Caco-2 (cell line): ENCODE measurements around the gene COL6A2. TPM values are rescaled to one million over a fixed set of nuclear protein-coding genes. Genes with fewer than 3 reads are reported as not detected.

Experiments
- BruUV-seq: library from RNA; stranded (reverse); fragments of 400-500 nt; replicated peaks from 2 replicates; lab custom pipeline; 2021; lab: Mats Ljungman, UMichigan
- CTCF ChIA-PET: fragments of 300-600 bp; sonication (Branson Sonifier 250); formaldehyde crosslinking; loops from one replicate; lab custom pipeline; 2022; ENCODE audit warnings: antibody characterized with exemption; lab: Charles Lee
- POLR2A ChIA-PET: fragments of 300-600 bp; sonication (Branson Sonifier 250); formaldehyde crosslinking; loops from one replicate; lab custom pipeline; 2022; ENCODE audit warnings: antibody characterized with exemption; lab: Charles Lee
- DNase-seq, 2 experiments: peaks; one replicate each; pipeline versions ENCODE4 v3.0.0 to v3.0.0-alpha.2; 2020 to 2022
- H3K27me3 ChIP-seq: replicated peaks from 2 replicates; pipeline ENCODE4 v1.6.0; 2011; ENCODE audit warnings: low read length; ENCODE audit not compliant: control insufficient read depth, insufficient read depth
- H3K36me3 ChIP-seq: 2 replicates; pipeline ENCODE4 v1.5.1; 2011; ENCODE audit warnings: low read length; ENCODE audit not compliant: control insufficient read depth, insufficient read depth
- H3K4me1 ChIP-seq: fragments of 250-450 bp; sonication (Bioruptor Pico); 2 replicates; pipeline ENCODE4 v1.5.1; 2020; ENCODE audit warnings: mild to moderate bottlenecking
- H3K4me3 ChIP-seq: 2 replicates; pipeline ENCODE4 v1.5.1; 2011; ENCODE audit warnings: low read depth, mild to moderate bottlenecking, control low read depth, low read length
- H3K9me3 ChIP-seq: fragments of 250-450 bp; sonication (Bioruptor Pico); 2 replicates; pipeline ENCODE4 v1.5.1; 2020; ENCODE audit warnings: mild to moderate bottlenecking, moderate library complexity
- H3K27ac Mint-ChIP-seq: one replicate; pipeline ENCODE4 v1.8.0; 2022; ENCODE audit warnings: mixed read lengths; ENCODE audit not compliant: unreplicated experiment
- H3K27me3 Mint-ChIP-seq: one replicate; pipeline ENCODE4 v1.8.0; 2022; ENCODE audit warnings: mixed read lengths; ENCODE audit not compliant: insufficient read depth, unreplicated experiment
- H3K36me3 Mint-ChIP-seq: one replicate; pipeline ENCODE4 v1.8.0; 2022; ENCODE audit warnings: mild to moderate bottlenecking, mixed read lengths; ENCODE audit not compliant: insufficient read depth, unreplicated experiment
- H3K4me1 Mint-ChIP-seq: one replicate; pipeline ENCODE4 v1.8.0; 2022; ENCODE audit warnings: low read depth, mixed read lengths; ENCODE audit not compliant: unreplicated experiment
- H3K4me3 Mint-ChIP-seq: one replicate; pipeline ENCODE4 v1.8.0; 2022; ENCODE audit warnings: mild to moderate bottlenecking, moderate library complexity, mixed read lengths; ENCODE audit not compliant: unreplicated experiment
- H3K9me3 Mint-ChIP-seq: one replicate; pipeline ENCODE4 v1.8.0; 2022; ENCODE audit warnings: mixed read lengths; ENCODE audit not compliant: unreplicated experiment
- CTCF ChIP-seq, 2 experiments: fragments of 200-600 bp in 1 of 2; IDR thresholded peaks; 1 replicate in 1 of 2; 2 replicates in 1 of 2; pipeline versions ENCODE4 v1.5.1 to v1.8.0; 2011 to 2022; ENCODE audit warnings: antibody characterized with exemption in 1 of 2, control low read depth in 1 of 2, inconsistent platforms in 1 of 2, low read depth in 1 of 2, low read length in 1 of 2, mild to moderate bottlenecking in 1 of 2, moderate library complexity in 1 of 2; ENCODE audit not compliant: insufficient read depth in 1 of 2, severe bottlenecking in 1 of 2, unreplicated experiment in 1 of 2
- intact Hi-C: fragments of 100-400 bp; cut with micrococcal nuclease; formaldehyde crosslinking; loops from one replicate; pipeline ENCODE4 v1.10.0; 2022; ENCODE audit not compliant: unreplicated experiment
- total RNA-seq: library from RNA; stranded (reverse); gene quantifications from 2 replicates; pipeline ENCODE4 v1.2.3, GENCODE V29; 2022

Gene COL6A2
- total RNA-seq, 1 experiment from 2014 or later: 8.8 TPM

- Mint-ChIP-seq H3K27ac (no peak overlapping the region), H3K4me1 (no peaks in the 10 kb centered on the region), H3K4me3 (no peak overlapping the region), H3K9me3 (no peaks in the 10 kb centered on the region), H3K36me3 (no peaks in the 10 kb centered on the region), H3K27me3 (no peaks in the 10 kb centered on the region)
- Histone ChIP-seq H3K9me3 (no peaks in the 10 kb centered on the region), H3K4me3 (no peak overlapping the region), H3K36me3 (no peaks in the 10 kb centered on the region), H3K27me3 (no peaks in the 10 kb centered on the region), H3K4me1 (no peaks in the 10 kb centered on the region)
- intact Hi-C loops: no loop called here
- POLR2A ChIA-PET: no interaction called here
- TF ChIP-seq CTCF (IDR thresholded peaks at IDR 0.05; ENCODE audit: insufficient read depth in 1 of 2, low read depth in 1 of 2, low read length in 1 of 2, severe bottlenecking in 1 of 2, unreplicated experiment in 1 of 2): no peak
- BruUV-seq: no TSS peak
- CTCF ChIA-PET: no interaction called here
- DNase-seq: peak in 1 of 2 experiments; percentile 23
These were observed 20.6 kb downstream of the COL6A2 start for GRCh38 chr21:46118316-46119143.

GRCh38 chr21:46119144-46119636 lies 21.3 kb downstream of the COL6A2 start:
- no peaks in the 10 kb centered on the region for H3K9me3 ChIP-seq
- CTCF ChIA-PET: no interaction called here
- H3K9me3 Mint-ChIP-seq: no peaks in the 10 kb centered on the region
- H3K36me3 Mint-ChIP-seq: no peaks in the 10 kb centered on the region
- POLR2A ChIA-PET: no interaction called here
- no peaks in the 10 kb centered on the region for H3K4me1 ChIP-seq
- no TSS peak for BruUV-seq
- no peak overlapping the region for H3K4me3 ChIP-seq
- no peaks in the 10 kb centered on the region for H3K27me3 ChIP-seq
- H3K4me3 Mint-ChIP-seq: no peak overlapping the region
- intact Hi-C loops: no loop called here
- no peaks in the 10 kb centered on the region for H3K27me3 Mint-ChIP-seq
- no peaks in the 10 kb centered on the region for H3K4me1 Mint-ChIP-seq
- no peaks in the 10 kb centered on the region for H3K36me3 ChIP-seq
- H3K27ac Mint-ChIP-seq: no peak overlapping the region
- no peak for TF ChIP-seq CTCF (IDR thresholded peaks at IDR 0.05; ENCODE audit: insufficient read depth in 1 of 2, low read depth in 1 of 2, low read length in 1 of 2, severe bottlenecking in 1 of 2, unreplicated experiment in 1 of 2)
- peak in 1 of 2 experiments; percentile 23 for DNase-seq

GRCh38 chr21:46119637-46120271 lies 21.8 kb downstream of the COL6A2 start:
- H3K4me1 ChIP-seq: no peaks in the 10 kb centered on the region
- no peak for TF ChIP-seq CTCF (IDR thresholded peaks at IDR 0.05; ENCODE audit: insufficient read depth in 1 of 2, low read depth in 1 of 2, low read length in 1 of 2, severe bottlenecking in 1 of 2, unreplicated experiment in 1 of 2)
- H3K4me1 Mint-ChIP-seq: no peaks in the 10 kb centered on the region
- H3K4me3 ChIP-seq: no peak overlapping the region
- peak in 1 of 2 experiments; percentile 19 for DNase-seq
- no peaks in the 10 kb centered on the region for H3K36me3 Mint-ChIP-seq
- no peak overlapping the region for H3K4me3 Mint-ChIP-seq
- no peaks in the 10 kb centered on the region for H3K36me3 ChIP-seq
- no peaks in the 10 kb centered on the region for H3K9me3 ChIP-seq
- ChIA-PET CTCF (no interaction called here), POLR2A (no interaction called here)
- no peak overlapping the region for H3K27ac Mint-ChIP-seq
- no peaks in the 10 kb centered on the region for H3K27me3 ChIP-seq
- H3K9me3 Mint-ChIP-seq: no peaks in the 10 kb centered on the region
- intact Hi-C loops: no loop called here
- no TSS peak for BruUV-seq
- no peaks in the 10 kb centered on the region for H3K27me3 Mint-ChIP-seq
